Measurements from ENCODE around the gene TMEM114.

Gene TMEM114

GRCh38 chr16:8594149-8594666, 3.9 kb upstream of the TMEM114 start:
- H3K9me3 ChIP-seq = no peaks in the 10 kb centered on the region
- in situ Hi-C loops (cut with MboI; ENCODE audit: low sequenced_read_pairs) = no loop called here
- no peak overlapping the region for H3K4me3 ChIP-seq
- H3K27me3 ChIP-seq (ENCODE audit: low read depth) = peaks cover 3% of the 10 kb centered on the region
- no peak for DNase-seq (ENCODE audit: low spot score in 2 of 2)
- H3K36me3 ChIP-seq (replicated peaks) = no peaks in the 10 kb centered on the region
- H3K4me1 ChIP-seq = no peaks in the 10 kb centered on the region

GRCh38 chr16:8591451-8591850, 1.1 kb upstream of the TMEM114 start:
- in situ Hi-C loops (cut with MboI; ENCODE audit: low sequenced_read_pairs) = no loop called here
- H3K36me3 ChIP-seq (replicated peaks) = no peaks in the 10 kb centered on the region
- H3K4me1 ChIP-seq = no peaks in the 10 kb centered on the region
- no peaks in the 10 kb centered on the region for H3K9me3 ChIP-seq
- H3K27me3 ChIP-seq (ENCODE audit: low read depth) = peaks cover 14% of the 10 kb centered on the region
- no peak for DNase-seq (ENCODE audit: low spot score in 2 of 2)
- no peak overlapping the region for H3K4me3 ChIP-seq

- no peak overlapping the region for H3K4me3 ChIP-seq
- in situ Hi-C loops (cut with MboI; ENCODE audit: low sequenced_read_pairs) = no loop called here
Observed at GRCh38 chr16:8590811-8591210, 500 bp upstream of the TMEM114 start.

GRCh38 chr16:8589057-8589899, 1.0 kb downstream of the TMEM114 start:
- no peaks in the 10 kb centered on the region for H3K36me3 ChIP-seq (replicated peaks)
- no peaks in the 10 kb centered on the region for H3K9me3 ChIP-seq
- H3K27me3 ChIP-seq (ENCODE audit: low read depth) = peaks cover 14% of the 10 kb centered on the region
- no peak for DNase-seq (ENCODE audit: low spot score in 2 of 2)
- H3K4me1 ChIP-seq = no peaks in the 10 kb centered on the region
- H3K4me3 ChIP-seq = no peak overlapping the region
- in situ Hi-C loops (cut with MboI; ENCODE audit: low sequenced_read_pairs) = no loop called here

More at GRCh38 chr16:8590811-8591210, 500 bp upstream of the TMEM114 start:
- Histone ChIP-seq H3K4me1 (no peaks in the 10 kb centered on the region), H3K27me3 (ENCODE audit: low read depth) (peaks cover 14% of the 10 kb centered on the region), H3K36me3 (replicated peaks) (no peaks in the 10 kb centered on the region), H3K9me3 (no peaks in the 10 kb centered on the region)
- DNase-seq (ENCODE audit: low spot score in 2 of 2) = no peak

GRCh38 chr16:8588682-8589056, 1.6 kb downstream of the TMEM114 start:
- no peaks in the 10 kb centered on the region for H3K9me3 ChIP-seq
- in situ Hi-C loops (cut with MboI; ENCODE audit: low sequenced_read_pairs) = no loop called here
- H3K4me1 ChIP-seq = no peaks in the 10 kb centered on the region
- H3K4me3 ChIP-seq = no peak overlapping the region
- peaks cover 14% of the 10 kb centered on the region for H3K27me3 ChIP-seq (ENCODE audit: low read depth)
- no peak for DNase-seq (ENCODE audit: low spot score in 2 of 2)
- H3K36me3 ChIP-seq (replicated peaks) = no peaks in the 10 kb centered on the region

GRCh38 chr16:8587065-8587464, 3.2 kb downstream of the TMEM114 start:
- H3K4me1 ChIP-seq = no peaks in the 10 kb centered on the region
- H3K27me3 ChIP-seq (ENCODE audit: low read depth) = peaks cover 14% of the 10 kb centered on the region
- no peak overlapping the region for H3K4me3 ChIP-seq
- DNase-seq (ENCODE audit: low spot score in 2 of 2) = no peak
- in situ Hi-C loops (cut with MboI; ENCODE audit: low sequenced_read_pairs) = no loop called here
- no peaks in the 10 kb centered on the region for H3K9me3 ChIP-seq
- H3K36me3 ChIP-seq (replicated peaks) = no peaks in the 10 kb centered on the region

- peaks cover 14% of the 10 kb centered on the region for H3K27me3 ChIP-seq (ENCODE audit: low read depth)
- H3K9me3 ChIP-seq = no peaks in the 10 kb centered on the region
- DNase-seq (ENCODE audit: low spot score in 2 of 2) = no peak
- H3K36me3 ChIP-seq (replicated peaks) = no peaks in the 10 kb centered on the region
- H3K4me3 ChIP-seq = no peak overlapping the region
- no peaks in the 10 kb centered on the region for H3K4me1 ChIP-seq
- in situ Hi-C loops (cut with MboI; ENCODE audit: low sequenced_read_pairs) = no loop called here
Observed at GRCh38 chr16:8585857-8586256, 4.5 kb downstream of the TMEM114 start.

- in situ Hi-C loops (cut with MboI; ENCODE audit: low sequenced_read_pairs) = no loop called here
- H3K4me3 ChIP-seq = no peak overlapping the region
- peaks cover 14% of the 10 kb centered on the region for H3K27me3 ChIP-seq (ENCODE audit: low read depth)
Observed at GRCh38 chr16:8585041-8585440, 5.3 kb downstream of the TMEM114 start.

GRCh38 chr16:8583732-8584131, 6.6 kb downstream of the TMEM114 start:
- no peak overlapping the region for H3K4me3 ChIP-seq
- DNase-seq (ENCODE audit: low spot score in 2 of 2) = no peak
- H3K27me3 ChIP-seq (ENCODE audit: low read depth) = peaks cover 6% of the 10 kb centered on the region
- in situ Hi-C loops (cut with MboI; ENCODE audit: low sequenced_read_pairs) = no loop called here
- no peaks in the 10 kb centered on the region for H3K9me3 ChIP-seq
- H3K36me3 ChIP-seq (replicated peaks) = no peaks in the 10 kb centered on the region
- H3K4me1 ChIP-seq = no peaks in the 10 kb centered on the region

More at GRCh38 chr16:8585041-8585440, 5.3 kb downstream of the TMEM114 start:
- no peaks in the 10 kb centered on the region for H3K36me3 ChIP-seq (replicated peaks)
- no peaks in the 10 kb centered on the region for H3K9me3 ChIP-seq
- no peaks in the 10 kb centered on the region for H3K4me1 ChIP-seq
- no peak for DNase-seq (ENCODE audit: low spot score in 2 of 2)

GRCh38 chr16:8583199-8583598, 7.1 kb downstream of the TMEM114 start:
- no peaks in the 10 kb centered on the region for H3K36me3 ChIP-seq (replicated peaks)
- H3K4me3 ChIP-seq = no peak overlapping the region
- in situ Hi-C loops (cut with MboI; ENCODE audit: low sequenced_read_pairs) = no loop called here
- H3K4me1 ChIP-seq = no peaks in the 10 kb centered on the region
- no peak for DNase-seq (ENCODE audit: low spot score in 2 of 2)
- peaks cover under 1% of the 10 kb centered on the region for H3K27me3 ChIP-seq (ENCODE audit: low read depth)
- H3K9me3 ChIP-seq = no peaks in the 10 kb centered on the region

- Histone ChIP-seq H3K9me3 (no peaks in the 10 kb centered on the region), H3K27me3 (ENCODE audit: low read depth) (no peaks in the 10 kb centered on the region; the same call in 1 of the 2 replicates), H3K36me3 (replicated peaks) (no peaks in the 10 kb centered on the region), H3K4me3 (no peak overlapping the region), H3K4me1 (no peaks in the 10 kb centered on the region)
- in situ Hi-C loops (cut with MboI; ENCODE audit: low sequenced_read_pairs) = no loop called here
- DNase-seq (ENCODE audit: low spot score in 2 of 2) = no peak
Observed at GRCh38 chr16:8581831-8582580, 8.3 kb downstream of the TMEM114 start.

- Histone ChIP-seq H3K4me3 (no peak overlapping the region), H3K36me3 (replicated peaks) (no peaks in the 10 kb centered on the region), H3K27me3 (ENCODE audit: low read depth) (peaks cover 20% of the 10 kb centered on the region), H3K4me1 (no peaks in the 10 kb centered on the region), H3K9me3 (no peaks in the 10 kb centered on the region)
- in situ Hi-C loops (cut with MboI; ENCODE audit: low sequenced_read_pairs) = no loop called here
- DNase-seq (ENCODE audit: low spot score in 2 of 2) = no peak
Observed at GRCh38 chr16:8579559-8579958, 10.8 kb downstream of the TMEM114 start.

GRCh38 chr16:8577678-8578304, 12.5 kb downstream of the TMEM114 start:
- in situ Hi-C loops (cut with MboI; ENCODE audit: low sequenced_read_pairs) = no loop called here
- H3K4me1 ChIP-seq = peaks cover 3% of the 10 kb centered on the region; the same call in 1 of the 2 replicates
- DNase-seq (ENCODE audit: low spot score in 2 of 2) = no peak
- H3K4me3 ChIP-seq = no peak overlapping the region
- no peaks in the 10 kb centered on the region for H3K9me3 ChIP-seq
- no peaks in the 10 kb centered on the region for H3K36me3 ChIP-seq (replicated peaks)
- peaks cover 20% of the 10 kb centered on the region for H3K27me3 ChIP-seq (ENCODE audit: low read depth)
